GM12801 (cell line): Measurements from ENCODE around the gene CLDN10.

Experiments
- CTCF ChIP-seq: IDR thresholded peaks from one replicate; pipeline ENCODE4 v1.5.1; 2011; ENCODE audit warnings: control low read depth; ENCODE audit not compliant: insufficient read length; ENCODE audit errors: extremely low read depth

CLDN10 gene

GRCh38 chr13:95541911-95542474, 10.5 kb upstream of the CLDN10 start:
- TF ChIP-seq CTCF = no peak

GRCh38 chr13:95544293-95544692, 8.2 kb upstream of the CLDN10 start:
- TF ChIP-seq CTCF = no peak

- no peak for TF ChIP-seq CTCF
Observed at GRCh38 chr13:95546919-95547318, 5.6 kb upstream of the CLDN10 start.

GRCh38 chr13:95547531-95548167, 4.9 kb upstream of the CLDN10 start:
- no peak for TF ChIP-seq CTCF

- TF ChIP-seq CTCF = no peak
Observed at GRCh38 chr13:95552208-95552538, 347 bp upstream of the CLDN10 start.

- no peak for TF ChIP-seq CTCF
Observed at GRCh38 chr13:95553581-95554385, 1.3 kb downstream of the CLDN10 start.

GRCh38 chr13:95557013-95557412, 4.5 kb downstream of the CLDN10 start:
- no peak for TF ChIP-seq CTCF
